NB4 (cell line): Measurements from ENCODE around the gene MGRN1.

ENCODE experiments used
- DNase-seq: peaks from one replicate; pipeline ENCODE4 v3.0.0; 2010; ENCODE audit warnings: low read depth
- H3K4me3 ChIP-seq: one replicate; pipeline ENCODE4 v1.5.1; 2011; ENCODE audit warnings: mild to moderate bottlenecking, low read depth, low read length, moderate library complexity
- CTCF ChIP-seq: IDR thresholded peaks from one replicate; pipeline ENCODE4 v1.5.1; 2012; ENCODE audit warnings: low read depth, low read length
- MAX ChIP-seq: IDR thresholded peaks from 2 replicates; pipeline ENCODE4 v1.6.1; 2011; ENCODE audit warnings: low read depth, low read length
- MYC ChIP-seq: IDR thresholded peaks from 2 replicates; pipeline ENCODE4 v1.6.1; 2011; ENCODE audit warnings: low read depth, low read length
- POLR2A ChIP-seq: IDR thresholded peaks from 2 replicates; pipeline ENCODE4 v1.6.1; 2011; ENCODE audit warnings: mild to moderate bottlenecking; ENCODE audit not compliant: insufficient read length; ENCODE audit errors: extremely low read depth

The MGRN1 gene

GRCh38 chr16:4733211-4733742 lies 108.7 kb downstream of the MGRN1 start:
- DNase-seq: no peak
- peak overlapping the region; percentile 77 for H3K4me3 ChIP-seq
- TF ChIP-seq MYC (no peak), MAX (no peak), CTCF (no peak), POLR2A (no peak)

GRCh38 chr16:4733747-4734062 lies 109.1 kb downstream of the MGRN1 start:
- no peak for TF ChIP-seq CTCF
- TF ChIP-seq POLR2A: no peak
- no peak for TF ChIP-seq MYC
- TF ChIP-seq MAX: no peak
- no peak for DNase-seq
- H3K4me3 ChIP-seq: peak overlapping the region; percentile 77

GRCh38 chr16:4734063-4734729 lies 109.6 kb downstream of the MGRN1 start, which contains the start of the genes ANKS3 and DNAAF8:
Gene ANKS3, minus strand, starts transcription at chr16:4734271. Its CDS starts 4,122 bp downstream, at chr16:4730149.
Gene DNAAF8, plus strand, starts transcription at chr16:4734537. Its CDS starts 1,978 bp downstream, at chr16:4736515.
- H3K4me3 ChIP-seq: peak within 1 kb of the TSS; percentile 77
- peak; percentile 96 for DNase-seq
- TF ChIP-seq CTCF: no peak
- TF ChIP-seq MAX: peak; percentile 76
- TF ChIP-seq MYC: peak; percentile 81
- TF ChIP-seq POLR2A: peak; percentile 58

- TF ChIP-seq POLR2A: peak; percentile 48
- TF ChIP-seq MAX: peak; percentile 71
- TF ChIP-seq MYC: peak; percentile 68
- TF ChIP-seq CTCF: no peak
- peak overlapping the region; percentile 77 for H3K4me3 ChIP-seq
- DNase-seq: peak; percentile 87
These were observed 110.3 kb downstream of the MGRN1 start for GRCh38 chr16:4734730-4735535.

GRCh38 chr16:4736546-4736945 lies 111.9 kb downstream of the MGRN1 start:
- no peak for DNase-seq
- no peak for TF ChIP-seq MYC
- no peak for TF ChIP-seq POLR2A
- TF ChIP-seq MAX: no peak
- TF ChIP-seq CTCF: no peak
- H3K4me3 ChIP-seq: no peak overlapping the region
